WTC11 (cell line): Measurements from ENCODE around the gene TLE5. TPM values are rescaled to one million over a fixed set of nuclear protein-coding genes. Genes with fewer than 3 reads are reported as not detected.

Source experiments
- ATAC-seq: fragments of 200-7000 bp; cut with Tn5 transposase; 2 replicates; pipeline ENCODE4 v1.10.0; 2021; ENCODE audit warnings: mild to moderate bottlenecking, moderate library complexity
- CTCF ChIA-PET: fragments of 300-600 bp; sonication (Branson Sonifier 250); formaldehyde crosslinking; loops from one replicate; lab custom pipeline; 2021; ENCODE audit warnings: antibody characterized with exemption; lab: Charles Lee
- POLR2A ChIA-PET: fragments of 350-600 bp; sonication (Branson Sonifier 250); formaldehyde crosslinking; loops from one replicate; lab custom pipeline; 2021; ENCODE audit warnings: antibody characterized with exemption; lab: Charles Lee
- DNase-seq: peaks from one replicate; pipeline ENCODE4 v3.0.0; 2021; ENCODE audit warnings: low spot score
- H3K27ac Mint-ChIP-seq: 2 replicates; pipeline ENCODE4 v1.8.0; 2021; ENCODE audit warnings: mixed read lengths
- H3K27me3 Mint-ChIP-seq: 2 replicates; pipeline ENCODE4 v1.8.0; 2021; ENCODE audit warnings: low read depth, mild to moderate bottlenecking, moderate library complexity, mixed read lengths
- H3K36me3 Mint-ChIP-seq: 2 replicates; pipeline ENCODE4 v1.8.0; 2021; ENCODE audit warnings: mixed read lengths
- H3K4me1 Mint-ChIP-seq: 2 replicates; pipeline ENCODE4 v1.8.0; 2022; ENCODE audit warnings: mixed read lengths
- H3K4me3 Mint-ChIP-seq: 2 replicates; pipeline ENCODE4 v1.8.0; 2021; ENCODE audit warnings: mild to moderate bottlenecking, moderate library complexity, mixed read lengths
- H3K9me3 Mint-ChIP-seq: 2 replicates; pipeline ENCODE4 v1.8.0; 2021; ENCODE audit warnings: mixed read lengths
- ATF1 ChIP-seq: sonication (generic); formaldehyde crosslinking; IDR thresholded peaks from 2 replicates; pipeline ENCODE4 v1.8.1; 2023; ENCODE audit warnings: mild to moderate bottlenecking, moderate library complexity, missing genetic modification reagents
- CDX4 ChIP-seq: fragments of 250-450 bp; sonication (Bioruptor Pico); IDR thresholded peaks from 2 replicates; pipeline ENCODE4 v1.9.0; 2021; ENCODE audit warnings: moderate library complexity, mild to moderate bottlenecking, inconsistent platforms, borderline replicate concordance
- CREM ChIP-seq: sonication (generic); formaldehyde crosslinking; IDR thresholded peaks from 2 replicates; pipeline ENCODE4 v1.8.1; 2022; ENCODE audit warnings: mild to moderate bottlenecking, missing genetic modification reagents, moderate library complexity
- E2F5 ChIP-seq: sonication (generic); formaldehyde crosslinking; IDR thresholded peaks from 2 replicates; pipeline ENCODE4 v1.8.1; 2022; ENCODE audit warnings: mild to moderate bottlenecking, moderate library complexity, missing genetic modification reagents
- GABPB1 ChIP-seq: sonication (generic); formaldehyde crosslinking; IDR thresholded peaks from 2 replicates; pipeline ENCODE4 v1.8.1; 2023; ENCODE audit warnings: mild to moderate bottlenecking, missing genetic modification reagents
- GTF2I ChIP-seq: fragments of 250-450 bp; sonication (Bioruptor Pico); conservative IDR thresholded peaks from 2 replicates; pipeline ENCODE4 v1.4.0; 2021; ENCODE audit warnings: mild to moderate bottlenecking
- MLX ChIP-seq: sonication (generic); formaldehyde crosslinking; IDR thresholded peaks from 2 replicates; pipeline ENCODE4 v1.8.1; 2023; ENCODE audit warnings: mild to moderate bottlenecking, missing genetic modification reagents, moderate library complexity
- NFATC4 ChIP-seq: fragments of 250-450 bp; sonication (Bioruptor Pico); IDR thresholded peaks from 2 replicates; pipeline ENCODE4 v1.9.0; 2021; ENCODE audit warnings: mild to moderate bottlenecking
- NFYB ChIP-seq: sonication (generic); formaldehyde crosslinking; conservative IDR thresholded peaks from 2 replicates; pipeline ENCODE4 v1.8.0; 2022; ENCODE audit warnings: low read depth, missing genetic modification reagents
- PRRX2 ChIP-seq: fragments of 250-450 bp; sonication (Bioruptor Pico); IDR thresholded peaks from 2 replicates; pipeline ENCODE4 v1.8.0; 2021; ENCODE audit warnings: mild to moderate bottlenecking
- SMAD3 ChIP-seq: sonication (generic); formaldehyde crosslinking; IDR thresholded peaks from 2 replicates; pipeline ENCODE4 v1.8.0; 2022; ENCODE audit warnings: missing genetic modification reagents, mild to moderate bottlenecking, borderline replicate concordance
- SMAD4 ChIP-seq: sonication (generic); formaldehyde crosslinking; IDR thresholded peaks from 2 replicates; pipeline ENCODE4 v1.8.0; 2022; ENCODE audit warnings: mild to moderate bottlenecking, missing genetic modification reagents
- SOX15 ChIP-seq: fragments of 250-450 bp; sonication (Bioruptor Pico); IDR thresholded peaks from 2 replicates; pipeline ENCODE4 v1.9.0; 2021; ENCODE audit warnings: mild to moderate bottlenecking
- SP1 ChIP-seq: sonication (generic); formaldehyde crosslinking; conservative IDR thresholded peaks from 2 replicates; pipeline ENCODE4 v1.8.1; 2022; ENCODE audit warnings: missing genetic modification reagents
- TEAD1 ChIP-seq: sonication (generic); formaldehyde crosslinking; IDR thresholded peaks from 2 replicates; pipeline ENCODE4 v1.8.0; 2022; ENCODE audit warnings: mild to moderate bottlenecking, missing genetic modification reagents
- USF2 ChIP-seq: sonication (generic); formaldehyde crosslinking; IDR thresholded peaks from 2 replicates; pipeline ENCODE4 v1.8.1; 2023; ENCODE audit warnings: mild to moderate bottlenecking, missing genetic modification reagents, moderate library complexity
- ZNF219 ChIP-seq: sonication (generic); formaldehyde crosslinking; IDR thresholded peaks from 2 replicates; pipeline ENCODE4 v1.8.0; 2023; ENCODE audit warnings: missing genetic modification reagents, mild to moderate bottlenecking, borderline replicate concordance
- ZNF232 ChIP-seq: sonication (generic); formaldehyde crosslinking; IDR thresholded peaks from 2 replicates; pipeline ENCODE4 v1.8.0; 2022; ENCODE audit warnings: mild to moderate bottlenecking, missing genetic modification reagents
- ZNF281 ChIP-seq: sonication (generic); formaldehyde crosslinking; IDR thresholded peaks from 2 replicates; pipeline ENCODE4 v1.8.0; 2023; ENCODE audit warnings: mild to moderate bottlenecking, missing genetic modification reagents
- ZNF317 ChIP-seq: sonication (generic); formaldehyde crosslinking; IDR thresholded peaks from 2 replicates; pipeline ENCODE4 v1.8.1; 2023; ENCODE audit warnings: low read depth, mild to moderate bottlenecking, moderate library complexity, missing genetic modification reagents, borderline replicate concordance
- ZNF396 ChIP-seq: fragments of 250-450 bp; sonication (Bioruptor Pico); IDR thresholded peaks from 2 replicates; pipeline ENCODE4 v1.8.0; 2021; ENCODE audit warnings: mild to moderate bottlenecking, moderate library complexity, borderline replicate concordance
- ZNF425 ChIP-seq: fragments of 250-450 bp; sonication (Bioruptor Pico); conservative IDR thresholded peaks from 2 replicates; pipeline ENCODE4 v1.9.0; 2021; ENCODE audit warnings: mild to moderate bottlenecking
- ZSCAN18 ChIP-seq: fragments of 250-450 bp; sonication (Bioruptor Pico); IDR thresholded peaks from 2 replicates; pipeline ENCODE4 v2.1.2; 2022; ENCODE audit warnings: mild to moderate bottlenecking, moderate library complexity
- total RNA-seq: library from RNA; stranded (reverse); gene quantifications from 3 replicates; pipeline ENCODE4 v1.2.3, GENCODE V29; 2021

The TLE5 gene
- total RNA-seq, 1 experiment from 2014 or later = 246 TPM

GRCh38 chr19:3035542-3036118, 26.7 kb downstream of the TLE5 start:
- Mint-ChIP-seq H3K9me3 (no peaks in the 10 kb centered on the region), H3K27me3 (peaks cover 66% of the 10 kb centered on the region), H3K4me1 (peaks cover 27% of the 10 kb centered on the region), H3K36me3 (no peaks in the 10 kb centered on the region), H3K27ac (peak overlapping the region; percentile 93), H3K4me3 (peak overlapping the region; percentile 86)
- DNase-seq (peak; percentile 98), ATAC-seq (peak; percentile 87)
- POLR2A ChIA-PET = interaction anchor here (0.6 to 1.8 kb wide), 15 partner anchors 10 to 593 kb away, joined by 3 to 17 read pairs (median 3); partner anchors contain the start of gene TLE6
- CTCF ChIA-PET = interaction anchor here (0.6 to 3.8 kb wide), 31 partner anchors 8 to 469 kb away, joined by 3 to 45 read pairs (median 8); partner anchors contain the start of genes TLE5 and TLE6
- TF ChIP-seq CREM (CRISPR knock-in tag) = peak; percentile 82; the same call in 1 of the 2 replicates
- TF ChIP-seq NFYB (CRISPR knock-in tag) = peak; percentile 97
- TF ChIP-seq GTF2I (CRISPR knock-in tag) = peak; percentile 99
- TF ChIP-seq NFATC4 (CRISPR knock-in tag) = no peak
- TF ChIP-seq CDX4 = no peak
- 0 out of 2 replicates have a peak, but pooled peaks have one; percentile 9 for TF ChIP-seq SMAD3 (CRISPR knock-in tag)
- TF ChIP-seq USF2 = peak; percentile 41; the same call in 1 of the 2 replicates
- peak; percentile 3; the same call in 1 of the 2 replicates for TF ChIP-seq GABPB1 (CRISPR knock-in tag)
- TF ChIP-seq SP1 = 0 out of 2 replicates have a peak, but pooled peaks have one; percentile 28

- DNase-seq (no peak), ATAC-seq (peak; percentile 3)
- peaks cover 69% of the 10 kb centered on the region for H3K27me3 Mint-ChIP-seq
- POLR2A ChIA-PET = interaction anchor here (0.6 to 1.8 kb wide), 14 partner anchors 10 to 594 kb away, joined by 3 to 17 read pairs (median 4); partner anchors contain the start of gene TLE6
- peak overlapping the region; percentile 89; the same call in 1 of the 2 replicates for H3K27ac Mint-ChIP-seq
- H3K9me3 Mint-ChIP-seq = no peaks in the 10 kb centered on the region
- TF ChIP-seq ZNF317 (CRISPR knock-in tag) (no peak), ZNF425 (CRISPR knock-in tag) (no peak), ZNF281 (CRISPR knock-in tag) (no peak), TEAD1 (CRISPR knock-in tag) (no peak), ZNF396 (CRISPR knock-in tag) (no peak), CREM (CRISPR knock-in tag) (no peak), SOX15 (CRISPR knock-in tag) (no peak), PRRX2 (CRISPR knock-in tag) (no peak), SMAD3 (CRISPR knock-in tag) (0 out of 2 replicates have a peak, but pooled peaks have one; percentile 22), GABPB1 (CRISPR knock-in tag) (0 out of 2 replicates have a peak, but pooled peaks have one; percentile 4), MLX (CRISPR knock-in tag) (no peak), E2F5 (no peak), ZSCAN18 (CRISPR knock-in tag) (no peak), ZNF219 (CRISPR knock-in tag) (no peak), ATF1 (CRISPR knock-in tag) (no peak), SMAD4 (no peak), ZNF232 (CRISPR knock-in tag) (no peak)
- TF ChIP-seq, all 79 proteins: peak for 2
- peaks cover 27% of the 10 kb centered on the region for H3K4me1 Mint-ChIP-seq
- H3K36me3 Mint-ChIP-seq = no peaks in the 10 kb centered on the region
- H3K4me3 Mint-ChIP-seq = peak overlapping the region; percentile 86
- CTCF ChIA-PET = interaction anchor here (0.6 to 3.8 kb wide), 21 partner anchors 11 to 468 kb away, joined by 3 to 45 read pairs (median 10); partner anchors contain the start of gene TLE6
Observed at GRCh38 chr19:3034656-3035541, 27.4 kb downstream of the TLE5 start.
